Natural killer cell treated with Interleukin-12 subunit alpha and Interleukin-12 subunit beta and Interleukin-15 and Interleukin-18, amount 100 ng/mL, for 72 hours (primary cell): Measurements from ENCODE around the gene SEC24D. TPM values are rescaled to one million over a fixed set of nuclear protein-coding genes. Genes with fewer than 3 reads are reported as not detected.

Experiments
- ATAC-seq, 2 donors: fragments of 150-1000 bp; cut with Tn5 transposase in 1 of 2; sonication (Bioruptor Pico), chemical (Tn5 transposase) in 1 of 2; 2 replicates each; pipeline ENCODE4 v1.10.0; 2021
- DNase-seq: peaks from one replicate; pipeline ENCODE4 v3.0.0; 2022; ENCODE audit warnings: low spot score
- H3K27ac Mint-ChIP-seq, 2 donors: 1 replicate in 1 of 2; 2 replicates in 1 of 2; pipeline ENCODE4 v1.8.0; 2022; ENCODE audit warnings: mixed read lengths in 2 of 2, mild to moderate bottlenecking in 1 of 2, moderate library complexity in 1 of 2
- H3K27me3 Mint-ChIP-seq, 2 donors: 1 replicate in 1 of 2; 2 replicates in 1 of 2; pipeline ENCODE4 v1.8.0; 2022; ENCODE audit warnings: mixed read lengths in 2 of 2
- H3K36me3 Mint-ChIP-seq: one replicate; pipeline ENCODE4 v1.8.0; 2022; ENCODE audit warnings: mixed read lengths
- H3K4me1 Mint-ChIP-seq, 2 donors: 1 replicate in 1 of 2; 2 replicates in 1 of 2; pipeline ENCODE4 v1.8.0; 2022; ENCODE audit warnings: low read depth in 2 of 2, mixed read lengths in 2 of 2, mild to moderate bottlenecking in 1 of 2
- H3K4me3 Mint-ChIP-seq: one replicate; pipeline ENCODE4 v1.8.0; 2022; ENCODE audit warnings: mixed read lengths
- H3K9me3 Mint-ChIP-seq: 2 replicates; pipeline ENCODE4 v1.8.0; 2022; ENCODE audit warnings: mixed read lengths
- total RNA-seq, 2 donors: library from RNA; stranded (reverse); gene quantifications; one replicate each; pipeline ENCODE4 v1.2.3, GENCODE V29; 2022

SEC24D gene
- total RNA-seq, 2 donors from 2014 or later, result 76.7 to 89.9 TPM

DNA sequence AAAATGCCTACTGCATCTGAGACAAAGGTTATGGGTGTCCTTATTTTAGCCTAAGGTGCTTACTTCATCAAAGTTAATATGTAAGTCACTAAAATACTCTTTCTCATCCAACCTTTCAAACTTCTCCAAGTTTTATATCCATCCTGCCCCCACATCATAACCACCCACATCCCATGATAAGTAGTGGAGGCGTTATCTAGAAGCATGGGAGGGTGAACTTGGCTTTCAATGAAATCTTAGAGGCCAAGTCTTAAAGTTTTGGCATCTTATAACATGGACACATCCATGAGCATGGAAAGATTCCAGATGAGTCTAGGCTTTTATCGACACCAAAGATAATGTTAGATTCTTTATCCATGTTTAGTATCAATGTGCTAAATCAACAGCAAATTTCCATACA lies 22.9 kb upstream of the SEC24D start:
- no peak overlapping the region for H3K27ac Mint-ChIP-seq
- no peaks in the 10 kb centered on the region for H3K36me3 Mint-ChIP-seq
- H3K27me3 Mint-ChIP-seq, result peaks cover 0 to 7% of the 10 kb centered on the region in 2 donors
- H3K4me3 Mint-ChIP-seq, result no peak overlapping the region
- H3K4me1 Mint-ChIP-seq, result no peaks in the 10 kb centered on the region
- no peaks in the 10 kb centered on the region for H3K9me3 Mint-ChIP-seq
- ATAC-seq (no peak), DNase-seq (no peak)

DNA sequence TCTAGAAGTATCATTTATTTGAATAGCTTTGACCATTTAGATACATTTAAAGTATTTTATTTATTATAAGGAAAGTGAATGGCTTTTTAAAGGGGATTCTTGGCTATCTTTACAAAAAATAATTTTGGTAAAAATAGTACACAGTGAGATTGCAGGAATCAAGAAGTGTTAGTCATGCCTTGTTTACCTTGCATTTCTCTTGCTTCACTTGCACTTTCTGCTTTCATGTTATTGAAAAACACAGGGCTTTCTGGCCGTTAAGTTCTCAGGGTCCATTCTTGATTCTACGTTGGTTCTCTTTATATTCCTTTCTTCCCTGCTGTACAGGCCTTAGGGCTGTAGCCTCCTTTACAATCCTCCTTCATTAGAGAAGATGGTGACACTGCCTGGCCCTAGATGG lies 21.8 kb upstream of the SEC24D start:
- no peak for DNase-seq
- Mint-ChIP-seq H3K36me3 (no peaks in the 10 kb centered on the region), H3K4me3 (no peak overlapping the region), H3K27me3 (peaks cover 0 to 2% of the 10 kb centered on the region in 2 donors), H3K4me1 (no peaks in the 10 kb centered on the region), H3K9me3 (no peaks in the 10 kb centered on the region), H3K27ac (no peak overlapping the region)
- ATAC-seq, result no peak

DNA sequence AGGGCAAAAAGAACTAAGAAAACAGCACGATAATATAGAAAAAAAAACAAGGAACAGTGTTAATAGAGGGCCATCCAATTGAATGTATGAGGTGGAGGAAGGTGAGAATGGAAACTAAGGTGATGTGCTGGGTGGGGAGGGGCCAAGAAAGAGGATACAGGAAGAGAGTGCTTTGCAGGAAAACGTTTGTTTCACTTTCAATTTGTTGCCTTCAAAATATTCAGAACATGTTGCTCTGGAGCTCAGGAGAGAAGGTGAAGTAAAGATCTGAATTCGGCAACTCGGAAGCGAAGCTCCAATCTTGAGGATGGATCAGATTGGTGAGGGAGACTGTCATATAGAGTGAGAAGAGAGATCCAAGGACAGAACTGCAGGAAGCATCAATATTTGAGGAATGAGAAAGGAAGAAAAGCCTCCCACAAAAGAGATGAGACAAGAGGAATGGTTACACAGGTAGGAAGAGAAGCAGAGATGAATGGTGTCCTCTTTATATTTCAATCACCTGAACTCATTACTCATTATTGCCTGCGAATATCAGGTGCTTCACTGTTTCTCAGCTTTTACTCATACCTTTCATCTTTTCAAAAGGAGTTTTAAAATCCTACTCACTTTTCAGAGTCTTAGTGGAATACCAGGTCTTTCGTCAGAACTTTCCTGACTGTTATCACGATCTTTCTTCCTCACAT lies 14.7 kb upstream of the SEC24D start:
- Mint-ChIP-seq H3K36me3 (peaks cover 10% of the 10 kb centered on the region), H3K9me3 (peaks cover 9% of the 10 kb centered on the region), H3K4me1 (peaks cover 13 to 16% of the 10 kb centered on the region in 2 donors), H3K27me3 (peaks cover 6 to 16% of the 10 kb centered on the region in 2 donors), H3K4me3 (peak overlapping the region; percentile 93), H3K27ac (peak overlapping the region; percentile 79 to 90)
- peak; percentile 73 to 77 for ATAC-seq
- no peak for DNase-seq

DNA sequence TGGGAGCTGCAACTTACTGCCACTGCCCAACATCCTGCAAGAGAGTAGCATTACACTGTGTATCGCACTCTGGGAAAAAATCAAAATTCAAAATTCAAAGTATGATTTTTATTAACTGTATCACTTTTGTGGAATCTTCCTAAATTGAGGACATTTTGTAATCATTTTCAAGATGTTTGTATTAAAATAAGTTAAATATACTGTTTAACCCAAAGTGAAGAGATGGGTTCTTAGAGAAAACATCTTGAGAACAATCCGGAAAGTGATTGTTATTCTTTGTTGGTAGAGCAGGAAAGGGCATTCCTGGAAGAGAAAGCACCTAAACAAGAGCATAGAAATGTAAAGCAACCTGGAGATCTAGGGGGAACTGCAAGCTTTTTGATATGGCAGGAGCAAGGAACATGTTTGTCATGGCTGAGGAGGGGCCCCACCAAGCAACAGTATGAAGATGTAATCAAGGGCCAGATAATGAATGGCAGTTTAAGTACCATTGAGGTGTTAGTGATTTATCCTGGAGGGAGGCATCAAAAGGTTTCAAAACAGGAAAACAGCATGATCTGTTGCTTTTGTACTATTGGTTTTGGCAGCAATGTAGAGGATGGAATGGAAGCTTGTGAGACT lies 14.1 kb upstream of the SEC24D start:
- H3K36me3 Mint-ChIP-seq, result peaks cover 10% of the 10 kb centered on the region
- peak overlapping the region; percentile 79 to 90 for H3K27ac Mint-ChIP-seq
- DNase-seq (no peak), ATAC-seq (no peak)
- H3K9me3 Mint-ChIP-seq, result peaks cover 9% of the 10 kb centered on the region
- peak overlapping the region; percentile 93 for H3K4me3 Mint-ChIP-seq
- peaks cover 6 to 16% of the 10 kb centered on the region in 2 donors for H3K27me3 Mint-ChIP-seq
- H3K4me1 Mint-ChIP-seq, result peaks cover 13 to 16% of the 10 kb centered on the region in 2 donors

- Mint-ChIP-seq H3K36me3 (peaks cover 10% of the 10 kb centered on the region), H3K27ac (no peak overlapping the region), H3K4me3 (no peak overlapping the region), H3K9me3 (peaks cover 9% of the 10 kb centered on the region), H3K27me3 (peaks cover 6 to 16% of the 10 kb centered on the region in 2 donors), H3K4me1 (peaks cover 13 to 16% of the 10 kb centered on the region in 2 donors)
- no peak for ATAC-seq
- no peak for DNase-seq
Measured at GRCh38 chr4:118848901-118849300, 13.0 kb upstream of the SEC24D start.

- ATAC-seq (no peak), DNase-seq (no peak)
- Mint-ChIP-seq H3K27me3 (peaks cover 6 to 19% of the 10 kb centered on the region in 2 donors), H3K4me3 (no peak overlapping the region), H3K9me3 (peaks cover 9% of the 10 kb centered on the region), H3K27ac (no peak overlapping the region), H3K36me3 (peaks cover 10% of the 10 kb centered on the region), H3K4me1 (peaks cover 13 to 16% of the 10 kb centered on the region in 2 donors)
Measured at GRCh38 chr4:118848242-118848641, 12.3 kb upstream of the SEC24D start.

DNA sequence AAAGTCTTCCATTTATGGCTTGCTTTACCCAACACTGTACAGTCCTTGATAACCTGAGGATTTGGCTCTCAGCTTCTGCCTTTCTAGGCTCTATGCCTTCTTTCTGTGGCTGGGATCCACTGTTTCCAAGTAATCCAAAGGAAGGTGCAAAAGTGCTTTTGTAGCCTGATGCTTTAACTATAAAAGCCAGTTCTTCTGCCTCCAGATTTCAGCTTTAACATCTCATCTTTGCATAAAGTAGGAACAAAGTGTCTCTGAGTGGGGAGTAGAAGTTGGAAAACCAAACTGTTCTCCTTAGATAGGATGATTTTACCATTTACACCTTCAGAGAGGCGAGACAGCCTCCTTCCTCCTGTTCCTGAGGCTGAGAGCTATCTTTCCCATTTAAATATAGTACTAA lies 11.1 kb upstream of the SEC24D start:
- DNase-seq, result no peak
- peaks cover 9% of the 10 kb centered on the region for H3K9me3 Mint-ChIP-seq
- peaks cover 13 to 16% of the 10 kb centered on the region in 2 donors for H3K4me1 Mint-ChIP-seq
- H3K27me3 Mint-ChIP-seq, result peaks cover 6 to 22% of the 10 kb centered on the region in 2 donors
- no peak for ATAC-seq
- peaks cover 10% of the 10 kb centered on the region for H3K36me3 Mint-ChIP-seq
- no peak overlapping the region for H3K27ac Mint-ChIP-seq
- no peak overlapping the region for H3K4me3 Mint-ChIP-seq

GRCh38 chr4:118845552-118846050 lies 9.7 kb upstream of the SEC24D start:
- DNase-seq, result no peak
- ATAC-seq, result no peak
- H3K4me3 Mint-ChIP-seq, result no peak overlapping the region
- H3K27ac Mint-ChIP-seq, result no peak overlapping the region
- H3K9me3 Mint-ChIP-seq, result peaks cover 8% of the 10 kb centered on the region
- peaks cover 10 to 22% of the 10 kb centered on the region in 2 donors for H3K27me3 Mint-ChIP-seq
- peaks cover 7% of the 10 kb centered on the region for H3K36me3 Mint-ChIP-seq
- H3K4me1 Mint-ChIP-seq, result peaks cover 8 to 9% of the 10 kb centered on the region in 2 donors

- no peak for DNase-seq
- H3K36me3 Mint-ChIP-seq, result no peaks in the 10 kb centered on the region
- no peak overlapping the region for H3K4me3 Mint-ChIP-seq
- no peaks in the 10 kb centered on the region for H3K4me1 Mint-ChIP-seq
- no peak overlapping the region for H3K27ac Mint-ChIP-seq
- H3K9me3 Mint-ChIP-seq, result no peaks in the 10 kb centered on the region
- H3K27me3 Mint-ChIP-seq, result peaks cover 21 to 31% of the 10 kb centered on the region in 2 donors
- no peak for ATAC-seq
Measured at GRCh38 chr4:118843237-118843636, 7.3 kb upstream of the SEC24D start.

GRCh38 chr4:118842055-118842454 lies 6.1 kb upstream of the SEC24D start:
- Mint-ChIP-seq H3K27me3 (peaks cover 18 to 24% of the 10 kb centered on the region in 2 donors), H3K27ac (no peak overlapping the region), H3K4me1 (no peaks in the 10 kb centered on the region), H3K9me3 (no peaks in the 10 kb centered on the region), H3K36me3 (no peaks in the 10 kb centered on the region), H3K4me3 (no peak overlapping the region)
- ATAC-seq, result no peak
- no peak for DNase-seq

- ATAC-seq (no peak), DNase-seq (no peak)
- peaks cover 6% of the 10 kb centered on the region for H3K36me3 Mint-ChIP-seq
- H3K27ac Mint-ChIP-seq, result no peak overlapping the region
- peaks cover 11 to 12% of the 10 kb centered on the region in 2 donors for H3K4me1 Mint-ChIP-seq
- H3K27me3 Mint-ChIP-seq, result peaks cover 15% of the 10 kb centered on the region in 2 donors
- H3K9me3 Mint-ChIP-seq, result no peaks in the 10 kb centered on the region
- no peak overlapping the region for H3K4me3 Mint-ChIP-seq
Measured at GRCh38 chr4:118839221-118839927, 3.4 kb upstream of the SEC24D start.

DNA sequence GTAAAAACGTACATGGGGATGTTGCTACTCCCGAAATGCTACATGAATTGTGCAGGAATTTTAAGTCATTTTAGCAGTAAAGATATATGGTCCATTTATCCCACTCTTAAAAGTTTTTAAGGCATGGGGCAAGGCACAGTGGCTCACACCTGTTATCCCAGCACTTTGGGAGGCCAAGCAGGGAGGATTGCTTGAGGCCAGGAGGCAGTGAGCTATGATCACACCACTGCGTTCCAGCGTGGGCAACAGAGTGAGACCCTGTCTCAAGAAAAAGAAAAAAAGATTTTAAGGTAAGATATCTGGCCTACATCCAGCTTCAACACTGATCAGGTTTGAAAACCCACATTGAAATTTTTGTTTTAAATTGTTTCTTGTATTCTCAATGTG lies 1.2 kb upstream of the SEC24D start:
- H3K36me3 Mint-ChIP-seq, result peaks cover 10% of the 10 kb centered on the region
- H3K4me1 Mint-ChIP-seq, result peaks cover 20 to 24% of the 10 kb centered on the region in 2 donors
- H3K9me3 Mint-ChIP-seq, result no peaks in the 10 kb centered on the region
- peaks cover 9 to 15% of the 10 kb centered on the region in 2 donors for H3K27me3 Mint-ChIP-seq
- ATAC-seq, result no peak
- no peak overlapping the region for H3K27ac Mint-ChIP-seq
- DNase-seq, result no peak
- H3K4me3 Mint-ChIP-seq, result peak overlapping the region; percentile 96

DNA sequence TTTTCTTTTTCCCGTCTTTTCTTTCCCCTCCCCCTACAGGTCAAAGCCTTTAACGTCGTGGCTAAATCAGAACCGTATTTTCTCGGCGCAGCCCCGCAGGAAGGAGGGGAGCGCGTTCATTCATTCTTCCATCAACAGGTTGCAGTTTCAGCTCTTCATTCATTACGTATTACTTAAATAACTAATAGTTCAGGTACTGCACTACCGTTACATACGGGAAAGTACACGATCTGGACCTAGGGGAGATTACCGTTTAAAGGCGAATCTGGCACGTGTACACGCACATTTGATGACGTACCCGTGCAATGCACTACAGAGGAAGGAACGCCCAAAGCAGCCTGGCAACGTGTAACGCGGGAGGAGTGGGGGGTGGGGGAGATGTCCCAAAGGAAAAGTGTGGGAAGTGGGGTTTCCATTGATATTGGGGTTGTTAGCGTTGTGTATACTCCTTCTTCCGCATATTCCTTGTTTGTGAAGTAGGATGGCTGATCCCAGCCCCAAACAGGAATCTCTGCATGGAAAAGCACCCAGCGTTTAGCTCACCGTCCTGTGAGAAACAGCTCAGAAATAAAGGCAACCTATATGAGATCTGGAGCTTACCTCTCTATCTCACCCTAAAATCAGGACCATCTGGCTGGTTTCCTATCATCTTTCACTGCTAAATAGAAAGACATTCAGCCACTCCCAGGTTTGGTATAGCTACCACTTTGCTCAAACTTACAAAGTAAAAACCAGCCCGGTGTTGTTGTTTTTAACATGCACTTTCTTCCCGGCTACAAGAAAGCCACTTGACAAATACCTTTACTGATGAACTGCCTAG lies 585 bp upstream of the SEC24D start:
- H3K27me3 Mint-ChIP-seq, result peaks cover 9 to 14% of the 10 kb centered on the region in 2 donors
- peak; percentile 58 to 60 for ATAC-seq
- peaks cover 23 to 30% of the 10 kb centered on the region in 2 donors for H3K4me1 Mint-ChIP-seq
- H3K36me3 Mint-ChIP-seq, result peaks cover 16% of the 10 kb centered on the region
- no peak for DNase-seq
- peak overlapping the region; percentile 96 for H3K4me3 Mint-ChIP-seq
- H3K27ac Mint-ChIP-seq, result peak overlapping the region; percentile 88 to 94
- no peaks in the 10 kb centered on the region for H3K9me3 Mint-ChIP-seq
